GM19025 (cell line): Measurements from ENCODE around the gene CTNNA1.

Source experiments
- ATAC-seq: cut with Tn5 transposase; IDR thresholded peaks from one replicate; pipeline ENCODE4 v1.9.1; 2021; ENCODE audit warnings: mild to moderate bottlenecking, low read depth, moderate library complexity; ENCODE audit not compliant: unreplicated experiment

CTNNA1 gene

GRCh38 chr5:138843316-138844124 is 90.3 kb downstream of the CTNNA1 start:
- no peak for ATAC-seq

GRCh38 chr5:138844125-138844461 is 90.9 kb downstream of the CTNNA1 start:
- ATAC-seq: no peak

DNA sequence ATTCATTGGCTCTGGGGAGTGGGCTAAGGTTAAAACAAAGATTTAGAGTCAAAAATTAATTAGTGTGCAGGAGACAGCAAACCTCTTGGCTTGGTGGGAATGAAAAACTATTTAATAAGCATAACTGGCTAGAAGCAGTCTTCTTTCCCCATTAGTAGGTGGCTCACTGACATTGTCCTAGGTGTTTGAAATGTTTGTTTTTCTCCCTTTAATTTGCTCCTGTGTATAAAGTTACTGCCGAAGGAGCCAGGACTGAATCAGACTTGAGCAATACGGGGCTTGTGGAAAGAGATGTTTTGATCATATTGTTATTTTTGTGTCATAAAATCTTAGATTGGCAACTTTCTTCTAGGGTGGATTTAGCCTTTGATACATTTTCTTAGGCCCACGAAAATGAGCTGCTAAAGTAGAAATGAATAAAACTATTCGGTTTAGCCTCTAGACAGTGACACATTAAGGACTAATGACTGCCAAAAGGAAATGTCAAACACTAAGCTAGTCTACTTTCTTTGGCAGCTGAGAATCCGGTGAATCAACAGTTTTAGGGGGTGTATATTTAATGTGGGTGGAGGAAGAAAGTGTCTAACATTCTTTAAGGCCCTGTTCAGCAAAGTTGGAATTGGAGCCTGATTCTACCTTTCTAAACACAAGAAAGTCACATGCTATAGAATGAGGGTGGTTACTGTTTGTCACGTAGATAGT is 91.7 kb downstream of the CTNNA1 start:
- no peak for ATAC-seq

- no peak for ATAC-seq
These were observed 96.2 kb downstream of the CTNNA1 start for GRCh38 chr5:138849439-138849838.

DNA sequence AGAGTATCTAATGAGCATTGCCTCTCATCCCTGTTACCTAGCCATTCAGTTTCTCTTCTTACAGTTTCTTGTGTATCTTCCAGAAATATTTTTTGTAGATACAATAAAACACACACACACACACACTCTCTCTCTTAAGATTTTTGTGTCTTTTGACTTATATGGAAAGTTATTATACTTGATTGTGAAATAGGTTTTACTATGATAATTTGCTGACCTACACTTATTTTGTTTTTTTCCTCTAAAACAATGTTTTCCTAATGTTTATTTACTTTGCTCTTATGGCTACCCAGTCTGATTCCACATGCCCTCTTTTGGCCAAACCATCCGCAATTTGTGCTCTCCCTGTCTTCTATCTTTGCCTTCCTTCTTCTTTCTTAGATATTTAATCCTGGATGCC is 96.7 kb downstream of the CTNNA1 start:
- no peak for ATAC-seq

DNA sequence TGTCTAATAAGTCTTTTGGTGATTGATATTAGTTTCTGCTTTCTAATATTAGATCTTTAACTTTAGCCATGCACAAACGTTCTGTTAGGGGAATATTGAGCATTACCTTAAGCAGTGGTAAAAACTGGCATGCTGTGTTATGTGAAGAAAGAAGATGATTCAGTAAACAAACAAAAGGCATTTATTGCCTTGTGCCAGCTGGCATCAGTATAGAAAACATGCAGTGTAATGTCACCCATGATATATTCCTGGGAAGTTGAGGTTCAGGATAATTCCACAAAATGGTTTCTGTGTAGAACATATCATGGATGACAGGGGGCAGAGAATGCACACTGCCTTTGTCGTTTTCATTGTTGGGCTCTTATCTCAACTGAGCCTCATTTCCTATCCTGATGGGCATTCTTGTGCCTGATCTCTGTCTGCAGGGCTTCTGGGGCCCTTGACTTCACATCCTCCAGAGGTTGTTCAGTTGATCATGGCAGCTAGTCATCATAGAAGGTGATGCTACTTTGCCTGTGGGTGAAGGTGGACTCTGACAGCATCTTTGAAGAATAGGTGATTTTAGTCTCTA is 97.7 kb downstream of the CTNNA1 start:
- ATAC-seq: no peak

DNA sequence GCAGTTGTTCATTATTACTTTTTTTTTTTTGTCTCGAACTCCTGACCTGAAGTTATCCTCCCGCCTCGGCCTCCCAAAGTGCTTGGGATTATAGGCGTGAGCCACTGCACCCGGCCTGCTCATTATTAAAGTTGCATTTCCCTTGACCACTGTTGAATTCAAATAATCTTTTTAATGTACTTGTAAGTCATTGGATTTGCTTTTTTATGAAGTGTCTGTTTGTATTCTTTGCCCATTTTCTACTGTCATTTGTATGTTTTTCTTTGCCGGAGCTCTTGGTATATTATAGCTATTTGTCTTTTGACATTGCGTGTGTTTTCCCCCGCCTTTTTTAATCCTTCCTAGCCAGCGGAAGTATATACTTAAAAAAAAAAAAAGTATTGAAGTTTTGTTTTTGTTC is 99.9 kb downstream of the CTNNA1 start:
- ATAC-seq: no peak

DNA sequence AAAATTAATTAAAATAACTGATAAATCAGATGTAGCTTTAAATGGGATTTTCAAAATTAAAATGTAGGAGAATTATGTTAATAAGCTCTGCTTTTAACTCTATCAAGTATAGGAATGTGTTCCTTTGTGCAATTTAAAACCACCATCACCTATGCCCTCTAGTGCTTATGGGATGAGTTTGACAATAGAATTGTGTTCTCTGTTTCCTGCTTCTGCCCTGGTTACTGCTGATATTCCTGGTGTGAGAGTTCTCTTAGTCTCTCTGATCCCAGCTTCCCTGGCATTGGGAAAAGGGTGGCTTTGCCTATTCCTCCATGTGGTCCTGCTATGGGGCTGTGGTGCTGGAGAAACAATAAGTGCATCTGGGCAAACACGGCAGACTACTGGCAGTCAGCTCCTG is 113.8 kb downstream of the CTNNA1 start:
- no peak for ATAC-seq

DNA sequence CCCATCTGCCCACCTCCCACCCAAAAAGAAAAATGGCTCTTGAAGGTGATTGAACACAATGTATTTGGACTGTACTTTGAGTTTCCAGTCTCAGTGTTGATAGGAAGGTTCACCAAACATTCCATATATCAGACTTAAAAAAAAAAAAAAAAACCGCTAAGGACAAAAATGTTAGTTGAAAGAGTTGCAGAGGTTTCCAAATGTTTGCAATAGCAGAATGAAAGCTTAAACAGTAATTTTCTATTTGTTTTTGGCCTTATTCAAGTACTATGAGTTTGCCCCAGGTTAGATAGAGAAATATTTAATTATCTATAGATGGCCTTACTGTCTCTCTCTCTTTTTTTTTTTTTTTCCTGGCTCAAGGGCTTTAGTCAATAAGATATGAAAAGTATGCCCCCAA is 115.8 kb downstream of the CTNNA1 start:
- ATAC-seq: no peak

- ATAC-seq: no peak
These were observed 116.7 kb downstream of the CTNNA1 start for GRCh38 chr5:138869763-138870500.

- ATAC-seq: no peak
These were observed 117.4 kb downstream of the CTNNA1 start for GRCh38 chr5:138870611-138871010.

DNA sequence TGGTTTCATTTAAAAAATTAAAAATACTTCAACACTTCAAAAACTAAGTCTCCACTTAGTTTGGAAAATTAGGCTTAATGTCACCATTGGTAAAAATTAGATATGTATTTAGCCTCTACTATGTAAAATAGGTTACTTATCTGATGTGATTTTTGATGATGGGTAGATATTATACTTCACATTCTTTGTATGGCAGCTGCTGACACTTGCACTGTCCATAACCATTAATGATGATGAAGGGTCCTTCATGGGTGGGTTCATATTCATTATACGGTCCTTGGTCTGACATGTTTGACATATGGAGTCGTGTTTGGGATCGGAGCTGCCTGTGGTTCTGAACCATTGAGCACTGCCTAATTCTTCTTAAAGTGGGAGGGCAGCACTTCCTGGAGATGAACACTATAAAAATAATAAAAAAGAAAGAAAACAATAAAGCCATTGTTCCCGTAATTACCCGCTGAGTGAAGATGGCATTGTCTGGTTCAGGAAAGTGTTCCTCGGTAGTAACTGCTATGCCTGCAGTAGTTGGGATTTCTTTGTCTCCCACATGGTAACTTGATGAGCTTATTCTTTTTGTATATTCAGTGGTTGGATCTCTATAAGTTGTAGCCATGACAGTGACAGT is 119.7 kb downstream of the CTNNA1 start:
- ATAC-seq: no peak

DNA sequence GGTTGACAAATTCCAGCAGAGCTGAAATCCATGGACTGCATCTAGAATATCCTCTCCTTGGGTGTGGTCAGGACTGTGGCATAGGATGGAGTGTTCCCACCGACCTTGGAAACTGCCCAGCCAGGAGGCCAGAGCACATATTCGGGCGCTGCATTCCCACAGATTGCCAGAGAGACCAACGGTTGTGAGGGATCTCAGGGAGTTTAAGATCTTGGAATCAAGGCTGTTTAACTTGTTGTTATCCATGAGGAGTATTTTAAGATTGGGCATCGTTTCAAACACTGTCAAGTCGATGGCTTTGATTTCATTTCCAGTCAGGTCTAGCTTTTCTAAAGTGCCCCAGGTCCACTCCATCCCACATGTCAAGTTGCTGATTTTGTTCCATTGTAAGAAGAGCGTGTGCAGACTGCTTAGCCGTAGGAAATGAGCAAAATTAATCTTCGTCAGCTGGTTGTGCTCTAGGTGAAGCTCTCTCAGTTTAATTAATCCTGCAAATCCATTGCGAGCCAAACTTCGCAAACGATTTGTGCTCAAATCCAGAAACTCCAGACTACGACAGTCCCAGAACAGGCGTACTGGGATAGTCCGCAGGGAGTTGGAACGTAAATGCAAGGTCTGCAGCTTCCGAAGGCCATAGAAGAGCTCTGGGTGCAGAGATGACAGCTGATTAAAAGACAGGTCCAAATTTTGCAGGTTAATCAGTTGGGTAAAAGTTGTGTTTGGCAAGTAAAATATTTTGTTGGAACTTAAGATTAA is 120.4 kb downstream of the CTNNA1 start:
- no peak for ATAC-seq

GRCh38 chr5:138874241-138874640 is 121.0 kb downstream of the CTNNA1 start:
- no peak for ATAC-seq

DNA sequence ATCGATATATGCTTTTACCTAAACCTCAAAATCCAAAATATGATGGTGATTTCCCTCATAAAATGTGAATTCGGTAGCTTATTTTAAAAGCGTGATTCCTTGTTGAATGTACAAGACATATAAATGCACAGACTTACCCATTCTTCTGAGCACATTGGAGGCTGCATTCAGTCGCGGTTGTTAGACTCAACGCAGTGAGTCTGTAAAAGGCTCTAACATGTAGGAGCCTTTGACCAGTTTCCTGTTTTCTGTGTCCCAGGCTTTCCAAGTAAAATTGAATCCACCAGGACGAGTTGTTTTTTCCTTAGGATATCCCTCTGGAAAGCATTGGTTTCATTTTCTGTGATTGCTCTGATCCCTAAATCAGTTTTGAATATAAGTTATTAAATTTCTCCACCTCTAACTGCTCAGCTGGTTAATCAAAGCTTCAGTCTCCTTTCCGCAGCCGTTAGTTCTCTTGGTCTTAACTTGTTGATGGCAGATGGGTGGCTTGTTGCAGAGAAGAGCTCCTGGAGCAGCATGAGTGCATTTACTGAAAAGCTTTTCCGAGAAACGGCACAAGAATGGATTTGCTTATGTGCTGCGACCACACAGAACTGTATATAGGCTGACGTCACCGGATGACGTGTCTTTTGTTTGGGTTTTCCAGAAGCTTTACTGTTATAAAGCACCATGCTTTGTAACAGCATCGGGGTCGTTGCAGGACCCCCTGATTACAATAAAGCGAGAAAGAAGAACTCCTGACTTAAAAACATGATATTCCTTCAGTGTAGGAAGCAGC is 121.7 kb downstream of the CTNNA1 start, which contains the start of gene LRRTM2:
Gene LRRTM2, minus strand, starts transcription at position 565 of the 781 bp plus-strand sequence. Its CDS starts 424 bp downstream, at position 141.
- no peak for ATAC-seq

GRCh38 chr5:138875552-138875875 is 122.3 kb downstream of the CTNNA1 start:
- ATAC-seq: no peak

DNA sequence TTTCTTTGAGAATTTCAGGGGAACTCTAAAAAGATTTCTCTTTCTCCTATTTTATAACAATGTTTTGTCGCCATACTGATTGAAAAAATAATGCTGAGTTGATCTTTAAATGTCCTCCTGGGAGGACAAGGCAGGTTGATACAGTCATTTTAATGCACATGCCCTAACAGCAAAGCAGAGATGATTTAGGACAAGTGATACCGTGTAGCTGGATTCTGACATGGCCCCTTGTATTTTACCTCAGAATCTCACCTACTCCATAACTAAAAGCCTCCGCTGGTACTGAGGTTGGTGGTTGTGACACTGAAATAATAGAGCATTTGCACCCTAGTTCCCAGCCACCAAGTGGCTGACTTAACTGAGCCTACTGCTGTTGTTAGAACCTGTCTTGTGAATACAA is 122.7 kb downstream of the CTNNA1 start:
- ATAC-seq: no peak

GRCh38 chr5:138876811-138877210 is 123.6 kb downstream of the CTNNA1 start:
- no peak for ATAC-seq
